HCEC 1CT (cell line): ENCODE data around the gene DISC1.

Experiments
- DNase-seq: peaks from one replicate; pipeline ENCODE4 v3.0.0-alpha.2; 2017

DISC1 gene

DNA sequence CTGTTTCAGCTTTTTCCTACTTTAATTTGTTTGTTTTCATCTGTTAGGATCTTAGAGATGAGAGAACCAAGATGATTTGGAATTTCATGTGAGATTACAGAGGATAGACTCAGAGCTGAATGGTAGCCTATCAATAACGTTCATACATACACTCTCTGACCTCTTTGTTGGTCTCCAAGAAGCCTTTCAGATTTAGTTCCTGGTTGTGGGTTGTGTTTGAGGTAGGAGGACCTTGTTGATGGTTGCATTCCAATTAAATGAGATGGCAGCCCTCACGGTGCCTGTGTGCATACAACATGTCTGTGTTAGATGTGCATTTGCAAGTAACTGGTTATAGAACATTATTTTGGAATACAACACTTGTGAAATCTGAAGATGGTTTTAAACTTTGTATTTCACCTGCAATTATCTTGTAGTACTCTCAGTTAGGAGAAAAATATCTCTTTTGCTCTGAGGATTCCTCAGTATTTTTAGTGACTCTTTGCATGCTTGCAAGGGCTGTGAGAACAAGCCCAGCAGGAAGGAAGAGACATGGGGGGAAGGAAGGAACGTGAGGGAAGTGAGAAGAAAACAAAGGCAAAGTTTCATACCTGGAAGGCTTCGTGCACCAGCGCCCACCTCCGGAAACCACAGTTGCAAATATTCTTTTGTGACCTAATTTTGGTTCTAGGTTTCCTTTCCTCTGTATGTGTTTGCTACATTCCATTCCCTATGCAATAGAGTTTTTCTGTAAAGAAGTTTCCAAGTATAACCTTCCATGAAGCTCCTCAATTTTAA lies 291.8 kb downstream of the DISC1 start:
- DNase-seq = peak; percentile 7

DNA sequence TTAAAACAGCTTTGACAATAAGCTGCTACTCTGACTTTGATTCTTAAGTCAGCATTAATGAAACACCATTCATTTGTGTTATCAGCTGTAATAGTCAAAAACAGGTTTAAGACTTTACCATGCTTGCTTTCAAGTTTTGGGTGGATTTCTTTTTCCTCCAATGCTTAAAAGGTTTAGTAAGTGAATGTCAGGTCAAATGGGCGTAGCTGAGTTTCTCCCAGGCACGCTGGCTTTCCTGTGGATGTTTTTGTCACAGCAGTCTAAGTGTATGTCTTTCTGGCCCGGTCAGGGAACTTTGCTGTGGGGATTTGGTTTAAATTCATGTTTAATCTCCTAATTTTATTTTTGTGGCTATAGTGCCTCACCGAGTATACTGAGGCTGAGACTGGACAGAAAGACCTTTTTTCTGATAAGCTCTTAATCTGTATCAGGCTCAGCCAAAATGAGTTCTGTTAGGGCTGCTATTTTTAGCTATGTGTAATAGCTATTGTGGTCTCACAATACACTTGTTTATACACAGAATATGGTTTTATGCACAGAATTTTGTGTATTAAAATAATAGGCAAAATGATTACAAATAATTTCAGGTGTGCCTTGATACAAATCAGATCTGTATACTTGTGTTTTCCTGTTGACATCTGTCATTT lies 292.8 kb downstream of the DISC1 start:
- no peak for DNase-seq

DNA sequence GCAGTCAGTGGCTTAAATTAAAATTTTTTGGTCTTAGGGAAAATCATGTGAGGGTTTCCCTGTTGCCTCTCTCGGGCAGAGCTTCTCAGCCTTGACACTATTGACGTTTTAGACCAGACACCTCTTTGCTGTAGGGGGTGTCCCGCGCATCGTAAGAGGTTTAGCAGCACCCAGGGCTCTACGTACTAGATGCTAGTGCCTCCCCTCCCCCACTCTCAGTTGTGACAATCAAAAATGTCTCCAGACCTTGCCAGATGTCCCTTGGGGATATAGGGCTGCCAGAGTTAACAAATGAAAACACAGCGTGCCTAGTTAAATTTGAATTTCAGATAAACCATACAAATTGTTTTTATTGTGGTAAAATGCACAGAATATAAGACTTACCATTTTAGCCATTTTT lies 293.3 kb downstream of the DISC1 start:
- no peak for DNase-seq

GRCh38 chr1:231921646-231922345 lies 295.2 kb downstream of the DISC1 start:
- no peak for DNase-seq

GRCh38 chr1:231923491-231924041 lies 297.0 kb downstream of the DISC1 start:
- DNase-seq = no peak

GRCh38 chr1:231924180-231924579 lies 297.6 kb downstream of the DISC1 start:
- DNase-seq = no peak

DNA sequence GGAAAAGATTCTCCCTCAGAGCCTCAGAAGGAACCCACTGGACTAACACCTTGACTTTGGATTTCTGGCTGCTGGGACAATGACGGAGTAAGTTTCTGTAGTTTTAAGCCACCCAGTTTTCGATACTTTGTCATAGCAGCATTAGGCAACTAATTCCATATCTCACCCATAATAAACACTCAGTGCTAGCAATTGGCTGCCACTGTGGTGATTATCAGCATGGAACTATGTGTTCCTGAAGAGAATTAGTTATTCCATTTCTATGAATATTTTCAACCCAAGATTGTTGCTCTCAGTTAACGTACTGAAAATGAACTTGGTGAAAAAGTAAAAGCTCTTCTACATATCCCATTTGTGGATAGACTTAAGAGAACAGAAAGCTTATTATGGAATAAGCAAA lies 299.3 kb downstream of the DISC1 start:
- no peak for DNase-seq

DNA sequence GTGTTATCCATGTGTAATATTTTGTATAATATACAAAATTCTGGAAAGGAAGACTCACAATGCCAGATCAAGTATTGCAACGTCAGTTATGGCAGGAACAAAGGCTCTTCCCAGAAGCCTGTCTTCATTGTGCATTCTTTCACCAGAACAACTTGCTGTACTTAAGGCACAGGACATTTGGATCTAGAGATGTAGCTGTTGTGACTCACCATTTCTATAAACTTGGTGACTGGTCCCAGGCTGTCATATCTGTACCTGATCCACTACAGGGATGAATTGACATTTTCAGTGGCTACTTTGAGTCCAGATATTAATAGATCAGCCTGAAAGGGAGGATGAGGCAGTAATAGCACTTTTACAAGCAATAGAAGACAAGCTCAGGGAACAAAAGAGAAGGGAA lies 299.8 kb downstream of the DISC1 start:
- no peak for DNase-seq

DNA sequence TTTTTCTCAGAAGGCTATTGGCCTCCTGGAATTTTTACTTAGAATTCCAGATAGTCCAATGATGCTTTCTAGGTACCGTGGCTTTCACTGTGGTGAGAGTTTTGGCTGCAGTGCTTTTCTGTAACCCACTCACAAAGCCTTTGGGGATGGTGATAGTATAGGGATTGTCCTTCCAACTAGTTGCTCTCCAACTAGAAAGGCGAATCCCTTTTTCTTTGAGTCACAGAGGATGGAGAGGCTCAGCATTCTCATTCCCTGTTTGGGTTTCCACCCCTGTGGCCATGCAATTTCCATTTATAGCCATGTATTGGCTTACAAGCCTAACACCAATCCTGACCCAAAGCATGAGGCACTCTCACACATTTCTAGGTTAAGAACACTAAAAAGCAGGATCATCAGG lies 300.3 kb downstream of the DISC1 start:
- no peak for DNase-seq

- no peak for DNase-seq
Observed at GRCh38 chr1:231927431-231927830, 300.8 kb downstream of the DISC1 start.

GRCh38 chr1:231929311-231929710 lies 302.7 kb downstream of the DISC1 start:
- no peak for DNase-seq

GRCh38 chr1:231930257-231930947 lies 303.8 kb downstream of the DISC1 start:
- DNase-seq = no peak

DNA sequence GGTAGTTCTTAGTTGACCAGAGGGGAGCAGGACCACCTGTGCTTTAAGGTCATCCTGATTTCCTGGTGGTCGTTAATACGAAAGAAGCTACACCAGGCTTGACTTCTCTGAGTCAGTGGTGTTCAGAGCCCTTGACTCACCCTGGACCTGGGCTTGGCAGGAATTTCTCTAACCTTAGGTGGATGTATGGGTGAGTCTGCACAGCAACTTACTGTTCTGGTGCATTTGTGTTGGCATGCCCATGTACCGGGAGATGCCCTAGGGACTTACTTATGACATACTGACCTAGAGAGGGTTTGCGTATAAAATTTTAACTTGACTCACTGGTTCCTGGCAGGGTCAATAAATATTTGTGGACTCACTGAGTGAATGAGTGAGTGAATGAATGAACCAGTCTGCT lies 304.6 kb downstream of the DISC1 start:
- no peak for DNase-seq

- DNase-seq = no peak
Observed at GRCh38 chr1:231931846-231932454, 305.4 kb downstream of the DISC1 start.

GRCh38 chr1:231933711-231934626 lies 307.4 kb downstream of the DISC1 start:
- DNase-seq = no peak

DNA sequence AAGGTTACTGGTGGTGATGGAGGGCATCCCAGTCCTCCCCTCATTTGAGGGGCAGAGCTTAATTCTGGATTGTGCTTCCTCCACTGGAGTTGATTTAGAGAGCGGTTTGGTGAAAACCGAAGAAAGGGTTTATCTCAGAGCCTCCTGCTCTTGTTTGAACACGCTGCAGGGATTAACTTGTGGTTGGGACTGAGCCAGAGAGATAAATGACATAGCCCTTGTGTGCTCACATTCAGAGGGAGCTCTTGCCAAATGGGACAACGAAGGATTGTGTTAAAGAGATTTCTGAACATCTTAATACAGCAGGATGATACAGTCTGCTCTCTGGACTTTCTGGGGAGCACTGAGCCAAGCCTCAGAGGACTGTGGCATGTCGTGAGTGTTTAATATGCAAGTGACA lies 308.2 kb downstream of the DISC1 start:
- no peak for DNase-seq

GRCh38 chr1:231935856-231936255 lies 309.3 kb downstream of the DISC1 start:
- no peak for DNase-seq

- DNase-seq = no peak
Observed at GRCh38 chr1:231936983-231937775, 310.6 kb downstream of the DISC1 start.

GRCh38 chr1:231938211-231938610 lies 311.6 kb downstream of the DISC1 start:
- DNase-seq = no peak

DNA sequence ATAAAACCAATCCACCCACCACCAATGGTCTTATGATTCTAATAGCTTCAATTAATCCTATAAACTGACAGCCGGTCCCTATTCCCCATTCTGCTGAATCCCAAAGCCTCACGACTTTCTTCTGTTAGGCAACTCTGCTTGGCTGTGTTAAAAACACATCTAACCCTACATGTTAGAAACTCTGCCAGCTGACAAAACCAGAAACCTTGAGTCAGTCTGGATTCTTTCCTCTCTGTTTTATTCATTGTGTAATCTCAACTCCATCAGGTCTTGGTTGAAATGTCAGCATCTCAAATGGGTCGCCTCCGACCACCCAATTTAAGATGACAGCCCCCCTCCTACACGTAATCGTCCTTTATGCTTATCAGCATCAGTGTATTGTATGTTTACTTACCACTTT lies 312.1 kb downstream of the DISC1 start:
- DNase-seq = no peak

- DNase-seq = no peak
Observed at GRCh38 chr1:231939118-231939517, 312.5 kb downstream of the DISC1 start.
